Transverse colon (tissue), 4 donors: Measurements from ENCODE around the gene AMFR.

ENCODE experiments used
- CTCF ChIP-seq, 5 experiments: fragments of 200-600 bp in 3 of 5; fragments of 450-650 bp in 2 of 5; sonication (generic) in 3 of 5; IDR thresholded peaks; 1 replicate in 2 of 5; 2 replicates in 3 of 5; pipeline ENCODE4 v1.5.1; 2016 to 2017; ENCODE audit warnings: antibody characterized with exemption in 5 of 5, inconsistent platforms in 3 of 5, mild to moderate bottlenecking in 2 of 5, moderate library complexity in 1 of 5
- EP300 ChIP-seq: sonication (generic); formaldehyde crosslinking; IDR thresholded peaks from one replicate; pipeline ENCODE4 v1.6.1; 2017; ENCODE audit warnings: antibody characterized with exemption, low read depth
- POLR2AphosphoS5 ChIP-seq, 3 donors: sonication (generic); formaldehyde crosslinking; IDR thresholded peaks; one replicate each; pipeline ENCODE4 v1.6.1; 2016; ENCODE audit warnings: antibody characterized with exemption in 3 of 3

- no peak for TF ChIP-seq CTCF (IDR thresholded peaks at IDR 0.05)
- no peak for TF ChIP-seq EP300
- no peak for TF ChIP-seq POLR2AphosphoS5 (IDR thresholded peaks at IDR 0.05)
Measured at GRCh38 chr16:56360117-56361008, 65.0 kb downstream of the AMFR start.
